OCI-LY7 (cell line): ENCODE results near the gene TREML2. TPM values are rescaled to one million over a fixed set of nuclear protein-coding genes. Genes with fewer than 3 reads are reported as not detected.

ENCODE experiments used
- BruUV-seq: library from RNA; stranded (reverse); fragments of 400-500 nt; replicated peaks from 2 replicates; lab custom pipeline; 2021; lab: Mats Ljungman, UMichigan
- CTCF ChIA-PET: fragments of 300-600 bp; sonication (Branson Sonifier 250); formaldehyde crosslinking; loops from one replicate; lab custom pipeline; 2022; ENCODE audit warnings: antibody characterized with exemption; ENCODE audit not compliant: unreplicated experiment; lab: Charles Lee
- POLR2A ChIA-PET: fragments of 300-600 bp; sonication (Branson Sonifier 250); formaldehyde crosslinking; loops from one replicate; lab custom pipeline; 2022; ENCODE audit warnings: antibody characterized with exemption; lab: Charles Lee
- DNase-seq: peaks from one replicate; pipeline ENCODE4 v3.0.0-alpha.2; 2015; ENCODE audit warnings: low spot score
- H2AFZ ChIP-seq: fragments of 200-600 bp; sonication (generic), shearing (Covaris generic); 2 replicates; pipeline ENCODE4 v1.6.1; 2014; ENCODE audit warnings: mild to moderate bottlenecking, antibody characterized with exemption, low read length, moderate library complexity
- H3K27ac ChIP-seq: fragments of 200-600 bp; sonication (generic); 2 replicates; pipeline ENCODE4 v1.5.1; 2014; ENCODE audit warnings: mixed run types, low read depth, mild to moderate bottlenecking, moderate library complexity, low read length, inconsistent platforms; ENCODE audit not compliant: poor library complexity, severe bottlenecking
- H3K36me3 ChIP-seq: fragments of 200-600 bp; sonication (generic); 2 replicates; pipeline ENCODE4 v1.6.1; 2014; ENCODE audit warnings: mild to moderate bottlenecking, antibody characterized with exemption, low read length, moderate library complexity, mixed read lengths; ENCODE audit not compliant: insufficient read depth
- H3K4me1 ChIP-seq: fragments of 200-600 bp; sonication (generic); 2 replicates; pipeline ENCODE4 v1.5.1; 2014; ENCODE audit warnings: mild to moderate bottlenecking, low read length; ENCODE audit not compliant: insufficient read depth, poor library complexity, severe bottlenecking
- H3K4me2 ChIP-seq: fragments of 200-600 bp; sonication (generic); 2 replicates; pipeline ENCODE4 v1.6.1; 2014; ENCODE audit warnings: mild to moderate bottlenecking, low read length
- H3K4me3 ChIP-seq: fragments of 200-600 bp; sonication (generic); 2 replicates; pipeline ENCODE4 v1.5.1; 2014; ENCODE audit warnings: mild to moderate bottlenecking, low read depth, low read length; ENCODE audit not compliant: poor library complexity, severe bottlenecking
- H3K79me2 ChIP-seq: fragments of 200-600 bp; sonication (generic); 2 replicates; pipeline ENCODE4 v1.6.1; 2016; ENCODE audit warnings: low read depth, mild to moderate bottlenecking, low read length, moderate library complexity, mixed read lengths; ENCODE audit not compliant: insufficient read depth
- H3K9me2 ChIP-seq: fragments of 200-600 bp; sonication (generic); 2 replicates; pipeline ENCODE4 v1.6.1; 2016; ENCODE audit warnings: mild to moderate bottlenecking, low read length, mixed read lengths; ENCODE audit not compliant: insufficient read depth
- H3K9me3 ChIP-seq: fragments of 200-600 bp; sonication (generic); 2 replicates; pipeline ENCODE4 v1.6.1; 2014; ENCODE audit warnings: mild to moderate bottlenecking, mixed run types, low read length, mixed read lengths
- H4K20me1 ChIP-seq: fragments of 200-600 bp; sonication (generic); 2 replicates; pipeline ENCODE4 v1.6.1; 2014; ENCODE audit warnings: mild to moderate bottlenecking, antibody characterized with exemption, low read length, moderate library complexity, mixed read lengths; ENCODE audit not compliant: insufficient read depth
- CTCF ChIP-seq: fragments of 200-600 bp; sonication (generic); conservative IDR thresholded peaks from 2 replicates; pipeline ENCODE4 v1.5.1; 2014; ENCODE audit warnings: mild to moderate bottlenecking, antibody characterized with exemption, low read length, moderate library complexity, mixed read lengths
- EZH2phosphoT487 ChIP-seq: fragments of 200-600 bp; sonication (generic); IDR thresholded peaks from 2 replicates; pipeline ENCODE4 v1.6.1; 2018; ENCODE audit warnings: low read depth, borderline replicate concordance, mild to moderate bottlenecking, mixed run types, antibody characterized with exemption, low read length, moderate library complexity, mixed read lengths
- intact Hi-C: fragments of 100-400 bp; cut with micrococcal nuclease; formaldehyde crosslinking; loops from one replicate; pipeline ENCODE4 v1.10.0; 2022; ENCODE audit not compliant: unreplicated experiment
- total RNA-seq, 2 experiments: library from RNA; depleted of rRNA in 1 of 2; stranded (reverse); fragments of >200 nt in 1 of 2; shearing (Covaris generic) in 1 of 2; gene quantifications; 2 replicates each; pipeline ENCODE4 v1.2.3, GENCODE V29; 2014 to 2022

The TREML2 gene
- total RNA-seq, 2 experiments from 2014 or later: 5.5 to 17.4 TPM

- no peak for DNase-seq
- CTCF ChIA-PET: no interaction called here
- POLR2A ChIA-PET: no interaction called here
- no peak overlapping the region for H3K27ac ChIP-seq
- no peaks in the 10 kb centered on the region for H3K79me2 ChIP-seq
- no TSS peak for BruUV-seq
- H4K20me1 ChIP-seq: no peaks in the 10 kb centered on the region
- no peaks in the 10 kb centered on the region for H3K9me3 ChIP-seq
- no peaks in the 10 kb centered on the region for H3K9me2 ChIP-seq
- no peaks in the 10 kb centered on the region for H3K4me1 ChIP-seq
- intact Hi-C loops: no loop called here
- H2AFZ ChIP-seq: no peak overlapping the region
- H3K4me2 ChIP-seq: no peak overlapping the region
- H3K36me3 ChIP-seq: no peaks in the 10 kb centered on the region
- no peak for TF ChIP-seq EZH2phosphoT487
- no peak for TF ChIP-seq CTCF
- H3K4me3 ChIP-seq: no peak overlapping the region
Observed at GRCh38 chr6:41161851-41162552, 38.9 kb downstream of the TREML2 start.

- ChIA-PET CTCF (no interaction called here), POLR2A (no interaction called here)
- intact Hi-C loops: no loop called here
- no TSS peak for BruUV-seq
- DNase-seq: no peak
- no peaks in the 10 kb centered on the region for H3K9me2 ChIP-seq
- no peak overlapping the region for H3K4me3 ChIP-seq
- H2AFZ ChIP-seq: no peak overlapping the region
- TF ChIP-seq EZH2phosphoT487: no peak
- no peak for TF ChIP-seq CTCF
- no peaks in the 10 kb centered on the region for H3K4me1 ChIP-seq
- no peak overlapping the region for H3K4me2 ChIP-seq
- H4K20me1 ChIP-seq: no peaks in the 10 kb centered on the region
- H3K9me3 ChIP-seq: no peaks in the 10 kb centered on the region
- H3K36me3 ChIP-seq: no peaks in the 10 kb centered on the region
- H3K27ac ChIP-seq: no peak overlapping the region
- no peaks in the 10 kb centered on the region for H3K79me2 ChIP-seq
Observed at GRCh38 chr6:41161380-41161779, 39.6 kb downstream of the TREML2 start.

GRCh38 chr6:41160933-41161332, 40.0 kb downstream of the TREML2 start:
- Histone ChIP-seq H3K36me3 (no peaks in the 10 kb centered on the region), H3K4me2 (no peak overlapping the region), H3K9me3 (no peaks in the 10 kb centered on the region), H2AFZ (no peak overlapping the region), H3K27ac (no peak overlapping the region), H3K4me1 (no peaks in the 10 kb centered on the region), H3K9me2 (no peaks in the 10 kb centered on the region), H3K4me3 (no peak overlapping the region), H4K20me1 (no peaks in the 10 kb centered on the region), H3K79me2 (no peaks in the 10 kb centered on the region)
- POLR2A ChIA-PET: no interaction called here
- DNase-seq: no peak
- intact Hi-C loops: no loop called here
- no TSS peak for BruUV-seq
- TF ChIP-seq EZH2phosphoT487 (no peak), CTCF (no peak)
- CTCF ChIA-PET: no interaction called here
